ENCODE measurements around the gene PITPNB. TPM values are rescaled to one million over a fixed set of nuclear protein-coding genes. Genes with fewer than 3 reads are reported as not detected.

Gene PITPNB
- total RNA-seq, 1 donor from 2014 or later: 16.3 TPM

DNA sequence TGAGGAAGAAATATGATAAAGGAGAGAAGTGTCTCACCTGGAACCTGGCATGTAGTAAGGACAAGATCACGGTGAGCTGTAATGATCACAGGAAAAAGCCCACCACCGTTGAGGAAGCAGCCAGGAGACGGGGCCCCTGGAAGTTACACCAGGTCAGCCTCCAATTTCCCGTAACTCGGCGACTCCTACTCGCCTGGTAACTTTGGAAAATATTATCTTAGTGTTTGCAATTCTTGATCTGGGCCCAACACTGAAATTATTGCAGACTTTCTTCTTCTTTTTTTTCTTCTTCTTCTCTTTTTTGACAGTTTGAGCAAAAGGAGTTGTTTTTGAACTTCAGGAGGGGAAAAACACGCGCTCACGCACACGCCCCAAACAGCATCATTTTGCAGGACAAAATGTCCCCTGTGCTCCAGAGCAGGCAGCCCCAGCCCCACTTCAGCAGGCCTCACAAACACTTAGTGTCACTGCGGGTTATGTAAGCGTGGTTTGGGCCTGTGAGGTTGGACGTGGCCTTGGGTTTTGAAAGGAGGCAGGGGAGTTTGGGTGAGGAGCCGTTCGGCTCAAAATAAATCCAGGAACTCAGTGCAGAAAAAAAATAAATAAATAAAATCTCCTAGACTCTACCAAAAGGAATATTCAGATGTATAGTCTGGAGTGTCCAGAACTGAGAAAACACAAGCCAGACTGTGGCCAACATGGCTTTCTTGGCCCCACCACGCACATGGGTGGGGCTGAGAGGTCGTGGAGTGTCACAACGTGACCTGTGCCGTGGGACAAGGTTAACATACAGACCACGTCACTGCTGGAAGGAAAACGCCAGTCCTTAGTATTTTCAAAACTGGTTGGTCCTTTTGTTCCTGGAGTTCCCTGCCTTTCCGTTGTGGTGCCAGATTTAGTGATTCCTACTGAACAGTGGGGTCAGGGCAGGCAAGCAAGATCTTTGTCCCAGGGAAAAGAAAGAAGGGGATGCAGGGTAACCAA lies 91.2 kb downstream of the PITPNB start:
- no peak overlapping the region for H3K4me3 ChIP-seq (ENCODE audit: low read depth, low read length)
- TF ChIP-seq, protein P1, sequence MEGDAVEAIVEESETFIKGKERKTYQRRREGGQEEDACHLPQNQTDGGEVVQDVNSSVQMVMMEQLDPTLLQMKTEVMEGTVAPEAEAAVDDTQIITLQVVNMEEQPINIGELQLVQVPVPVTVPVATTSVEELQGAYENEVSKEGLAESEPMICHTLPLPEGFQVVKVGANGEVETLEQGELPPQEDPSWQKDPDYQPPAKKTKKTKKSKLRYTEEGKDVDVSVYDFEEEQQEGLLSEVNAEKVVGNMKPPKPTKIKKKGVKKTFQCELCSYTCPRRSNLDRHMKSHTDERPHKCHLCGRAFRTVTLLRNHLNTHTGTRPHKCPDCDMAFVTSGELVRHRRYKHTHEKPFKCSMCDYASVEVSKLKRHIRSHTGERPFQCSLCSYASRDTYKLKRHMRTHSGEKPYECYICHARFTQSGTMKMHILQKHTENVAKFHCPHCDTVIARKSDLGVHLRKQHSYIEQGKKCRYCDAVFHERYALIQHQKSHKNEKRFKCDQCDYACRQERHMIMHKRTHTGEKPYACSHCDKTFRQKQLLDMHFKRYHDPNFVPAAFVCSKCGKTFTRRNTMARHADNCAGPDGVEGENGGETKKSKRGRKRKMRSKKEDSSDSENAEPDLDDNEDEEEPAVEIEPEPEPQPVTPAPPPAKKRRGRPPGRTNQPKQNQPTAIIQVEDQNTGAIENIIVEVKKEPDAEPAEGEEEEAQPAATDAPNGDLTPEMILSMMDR (conservative IDR thresholded peaks at IDR 0.05; ENCODE audit: low read depth, low read length): no peak
- no peak for DNase-seq (ENCODE audit: low read depth)

DNA sequence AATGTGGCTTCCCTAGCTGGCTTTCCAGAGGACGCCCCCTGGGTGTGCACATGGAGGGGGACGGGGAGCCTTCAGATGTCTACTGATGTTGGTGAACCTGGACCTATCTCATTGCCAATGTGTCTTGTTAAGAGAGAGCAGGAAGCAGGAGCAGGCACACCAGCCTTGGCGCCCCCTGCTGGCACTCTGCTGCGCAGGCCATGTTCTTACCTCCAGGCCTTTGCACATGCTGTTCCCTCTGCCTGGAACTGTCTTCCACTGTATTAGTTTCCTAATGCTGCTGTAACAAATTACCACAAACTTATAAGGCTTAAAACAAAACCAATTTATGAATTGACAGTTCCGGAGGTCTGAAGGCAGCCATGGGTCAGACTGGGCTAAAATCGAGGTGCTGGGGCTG lies 93.9 kb downstream of the PITPNB start:
- H3K4me3 ChIP-seq (ENCODE audit: low read depth, low read length): no peak overlapping the region
- DNase-seq (ENCODE audit: low read depth): no peak
- TF ChIP-seq, protein P1 (conservative IDR thresholded peaks at IDR 0.05; ENCODE audit: low read depth, low read length): peak; percentile 50

DNA sequence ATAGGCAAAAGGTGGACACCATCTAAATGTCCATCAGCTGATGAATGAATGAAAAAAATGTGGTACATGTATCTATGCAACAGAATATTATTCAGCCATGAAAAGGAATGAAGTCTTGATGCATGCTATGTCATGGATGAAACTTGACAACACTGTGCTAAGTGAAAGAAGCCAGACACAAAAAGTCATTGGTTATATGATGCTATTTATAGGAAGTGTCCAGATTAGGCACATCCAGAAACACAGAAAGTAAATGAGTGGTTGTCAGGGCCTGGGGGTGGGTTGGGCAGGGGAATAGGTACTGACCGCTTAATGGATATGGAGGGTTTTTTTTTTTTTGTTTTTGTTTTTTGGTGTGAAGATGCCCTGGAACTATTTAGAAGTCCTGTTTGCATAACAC lies 95.8 kb downstream of the PITPNB start:
- no peak overlapping the region for H3K4me3 ChIP-seq (ENCODE audit: low read depth, low read length)
- no peak for DNase-seq (ENCODE audit: low read depth)
- TF ChIP-seq, protein P1 (conservative IDR thresholded peaks at IDR 0.05; ENCODE audit: low read depth, low read length): no peak

DNA sequence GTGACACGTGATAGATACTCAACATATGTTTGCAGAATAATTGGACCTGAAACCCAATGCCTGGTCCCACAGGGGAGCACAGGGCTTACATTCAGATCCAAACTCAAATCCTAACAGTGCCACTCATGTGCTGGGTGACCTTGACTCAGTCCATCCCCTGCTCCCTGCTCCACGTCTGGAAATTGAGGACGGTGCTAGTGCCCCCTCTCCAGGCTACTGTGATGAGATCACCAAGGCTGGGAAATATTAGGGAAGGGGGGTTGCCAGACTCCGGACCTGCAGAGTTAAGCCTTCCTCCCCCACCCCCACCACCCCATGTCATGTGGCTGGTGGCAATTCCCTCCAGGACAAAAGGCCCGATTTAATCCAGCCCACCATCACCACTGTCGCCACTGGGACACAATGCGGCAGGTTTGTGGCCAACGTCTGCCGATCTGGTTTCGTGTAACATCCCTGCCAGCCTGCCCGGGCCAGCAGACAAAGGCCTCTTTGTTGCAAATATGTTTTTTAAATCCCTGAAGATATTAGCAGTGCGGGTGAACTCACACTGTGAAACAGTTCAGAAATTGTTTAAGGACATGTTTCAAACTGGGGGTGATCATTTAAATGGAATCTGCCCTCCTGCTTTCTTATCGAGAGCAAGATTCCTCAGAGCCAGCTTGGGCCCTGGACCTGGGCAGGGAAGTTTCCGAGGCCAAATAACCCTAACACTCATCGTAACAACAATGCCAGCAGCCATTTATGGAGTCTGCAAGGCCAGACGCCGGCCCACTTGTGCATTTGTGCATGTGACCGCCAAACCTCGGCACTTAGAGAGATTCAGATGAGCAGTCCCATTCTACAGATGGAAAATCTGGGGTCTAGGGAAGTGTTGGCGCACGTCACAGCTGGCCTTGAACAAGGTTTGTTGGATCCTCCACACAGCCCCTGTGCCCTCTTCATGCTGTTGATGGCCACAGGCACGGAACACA lies 97.9 kb downstream of the PITPNB start:
- no peak for DNase-seq (ENCODE audit: low read depth)

DNA sequence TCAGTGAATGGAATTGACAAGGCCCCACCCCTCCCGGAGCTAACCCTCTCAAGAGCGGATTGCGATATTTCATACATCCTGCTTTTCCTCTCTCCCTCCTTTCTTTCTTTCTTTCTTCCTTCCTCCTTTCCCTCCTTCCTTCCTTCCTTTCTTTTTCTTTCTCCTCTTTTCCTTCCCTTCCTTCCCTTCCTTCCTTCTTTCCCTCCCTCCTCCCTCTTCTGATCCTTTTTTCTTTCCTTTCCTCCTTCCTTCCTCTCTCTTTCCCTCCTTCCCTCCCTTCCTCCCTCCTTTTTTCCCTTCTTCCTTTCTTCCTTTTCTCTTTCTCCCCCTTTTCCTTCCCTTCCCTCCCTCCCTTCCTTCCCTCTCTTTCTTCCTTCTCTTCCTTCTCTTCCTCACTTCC lies 102.5 kb downstream of the PITPNB start:
- TF ChIP-seq, protein P1 (conservative IDR thresholded peaks at IDR 0.05; ENCODE audit: low read depth, low read length): no peak

More for the DNA sequence above, 97.9 kb downstream of the PITPNB start:
- TF ChIP-seq, protein P1 (conservative IDR thresholded peaks at IDR 0.05; ENCODE audit: low read depth, low read length): no peak
- H3K4me3 ChIP-seq (ENCODE audit: low read depth, low read length): no peak overlapping the region

DNA sequence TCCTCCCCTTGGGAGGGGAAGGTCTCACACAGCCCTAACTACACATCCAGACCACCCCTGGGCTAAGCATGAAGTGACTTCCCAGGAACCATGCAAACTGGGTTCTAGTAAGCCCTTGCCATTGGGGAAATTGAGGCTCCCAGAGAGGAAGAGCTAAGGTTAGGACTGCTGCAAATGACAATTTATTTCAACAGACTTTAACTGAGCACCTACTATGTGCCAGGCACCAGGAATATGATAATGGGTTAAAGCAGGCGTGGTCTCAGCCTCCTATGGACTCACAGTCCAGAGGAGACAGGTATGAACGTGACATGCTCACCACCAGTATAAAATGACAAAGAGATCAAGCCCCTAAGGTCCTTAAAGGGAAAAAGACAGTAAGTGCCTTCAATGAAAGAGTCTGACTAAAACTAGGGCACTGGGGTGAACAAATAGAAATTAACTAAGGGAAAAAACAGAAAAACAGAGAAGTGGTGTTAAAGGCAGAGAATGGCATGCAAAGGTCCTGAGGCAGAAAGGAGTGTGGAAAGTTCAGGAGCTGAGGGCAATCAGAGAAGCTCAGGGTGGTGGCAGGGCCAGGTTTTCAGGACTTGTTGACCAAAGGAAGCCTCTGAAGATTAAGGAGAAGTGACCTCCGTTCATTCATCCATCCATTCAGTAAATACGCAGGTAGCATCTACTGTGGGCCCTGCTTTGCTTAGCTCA lies 103.1 kb downstream of the PITPNB start:
- H3K4me3 ChIP-seq (ENCODE audit: low read depth, low read length): no peak overlapping the region
- TF ChIP-seq, protein P1 (conservative IDR thresholded peaks at IDR 0.05; ENCODE audit: low read depth, low read length): no peak
- DNase-seq (ENCODE audit: low read depth): no peak

More for the DNA sequence above, 102.5 kb downstream of the PITPNB start:
- no peak overlapping the region for H3K4me3 ChIP-seq (ENCODE audit: low read depth, low read length)
- DNase-seq (ENCODE audit: low read depth): no peak

Measured in epithelial cell of proximal tubule (primary cell).